ENCODE data around the gene CACNA1F. TPM values are rescaled to one million over a fixed set of nuclear protein-coding genes. Genes with fewer than 3 reads are reported as not detected.

Gene CACNA1F
- total and polyA plus RNA-seq, 9 of the 15 experiments (the other 6 are each of a cell fraction or from before 2014, with no cell fraction given), result under 0.01 to 0.41 (median 0.03) TPM; not detected in 3

DNA sequence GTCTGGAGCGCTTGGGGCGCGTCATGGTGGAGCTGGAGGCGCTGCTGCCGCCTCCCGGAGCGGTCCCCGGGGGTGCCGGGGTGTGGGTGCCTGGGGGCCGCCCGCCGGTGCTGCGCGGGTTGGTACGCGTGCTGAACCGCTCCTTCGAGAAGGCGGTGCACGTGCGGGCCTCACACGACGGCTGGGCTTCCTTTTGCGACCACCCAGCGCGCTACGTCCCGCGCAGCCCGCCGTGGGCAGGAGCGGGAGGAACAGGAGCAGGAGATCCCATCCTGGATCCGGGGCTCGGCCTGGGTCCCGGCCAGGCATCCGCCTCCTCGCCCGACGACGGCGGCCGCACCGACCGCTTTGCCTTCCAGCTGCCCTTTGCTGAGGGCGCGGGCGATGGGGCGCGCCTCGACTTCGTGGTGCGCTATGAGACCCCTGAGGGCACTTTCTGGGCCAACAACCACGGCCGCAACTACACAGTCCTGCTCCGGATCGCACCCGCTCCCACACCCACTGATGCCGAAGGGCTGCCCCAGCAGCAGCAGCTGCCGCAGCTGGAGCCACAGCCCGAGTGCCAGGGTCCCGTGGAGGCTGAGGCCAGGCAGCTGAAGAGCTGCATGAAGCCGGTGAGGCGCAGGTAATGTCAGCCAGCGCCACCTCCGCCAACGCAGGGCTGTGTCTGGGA lies 37.2 kb upstream of the CACNA1F start (continued):
- TF ChIP-seq E4F1 (CRISPR knock-in tag; IDR thresholded peaks at IDR 0.05; ENCODE audit: borderline replicate concordance) (no peak), GATAD2A (IDR thresholded peaks at IDR 0.05) (no peak), PRMT5 (CRISPR knock-in tag; IDR thresholded peaks at IDR 0.05) (no peak), ZNF311 (CRISPR knock-in tag; IDR thresholded peaks at IDR 0.05) (no peak), SIX5 (IDR thresholded peaks at IDR 0.05; ENCODE audit: borderline replicate concordance in 1 of 2, insufficient read depth in 1 of 2, low read depth in 1 of 2, low read length in 2 of 2) (no peak), MAFK (IDR thresholded peaks at IDR 0.05; ENCODE audit: low read length) (no peak), RFX7 (CRISPR knock-in tag; IDR thresholded peaks at IDR 0.05) (no peak)
- TF ChIP-seq, protein P1, sequence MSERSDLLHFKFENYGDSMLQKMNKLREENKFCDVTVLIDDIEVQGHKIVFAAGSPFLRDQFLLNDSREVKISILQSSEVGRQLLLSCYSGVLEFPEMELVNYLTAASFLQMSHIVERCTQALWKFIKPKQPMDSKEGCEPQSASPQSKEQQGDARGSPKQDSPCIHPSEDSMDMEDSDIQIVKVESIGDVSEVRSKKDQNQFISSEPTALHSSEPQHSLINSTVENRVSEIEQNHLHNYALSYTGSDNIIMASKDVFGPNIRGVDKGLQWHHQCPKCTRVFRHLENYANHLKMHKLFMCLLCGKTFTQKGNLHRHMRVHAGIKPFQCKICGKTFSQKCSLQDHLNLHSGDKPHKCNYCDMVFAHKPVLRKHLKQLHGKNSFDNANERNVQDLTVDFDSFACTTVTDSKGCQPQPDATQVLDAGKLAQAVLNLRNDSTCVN (CRISPR knock-in tag; IDR thresholded peaks at IDR 0.05), result no peak
